NT2/D1 (cell line): ENCODE results near the gene KRT82.

Experiments
- SUZ12 ChIP-seq: IDR thresholded peaks from 2 replicates; pipeline ENCODE4 v1.6.1; 2011; ENCODE audit not compliant: insufficient read length, insufficient read depth; ENCODE audit errors: extremely low read depth
- ZNF274 ChIP-seq: IDR thresholded peaks from 2 replicates; pipeline ENCODE4 v1.6.1; 2011; ENCODE audit warnings: mild to moderate bottlenecking, low read depth, low read length

DNA sequence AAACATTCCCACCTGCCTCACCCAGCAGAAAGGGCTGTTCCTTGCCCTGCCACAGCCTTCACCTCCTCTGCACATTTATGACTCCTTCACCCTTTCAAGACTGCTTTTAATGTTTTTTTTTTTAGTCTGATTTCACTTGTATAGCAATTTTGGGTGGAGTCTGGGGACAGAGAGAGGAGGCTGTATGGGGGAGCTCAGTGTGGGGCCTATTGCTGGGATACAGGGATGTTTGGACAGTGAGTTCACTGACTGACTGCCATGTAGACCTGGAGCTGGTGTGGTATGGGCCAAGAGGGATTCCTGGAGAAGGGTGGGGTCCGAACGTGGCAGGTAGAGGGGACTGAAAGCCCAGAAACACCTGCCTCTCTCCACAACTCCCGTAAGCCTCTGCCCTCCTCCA, 36.9 kb downstream of the KRT82 start:
- TF ChIP-seq SUZ12 (no peak), ZNF274 (no peak)
